ENCODE results near the gene SERPINB13.

GRCh38 chr18:63551769-63552168 is 35.4 kb upstream of the SERPINB13 start:
- TF ChIP-seq CTCF (optimal IDR thresholded peaks at IDR 0.05 in 1 of 3, IDR thresholded peaks at IDR 0.05 in 1 of 3, conservative IDR thresholded peaks at IDR 0.05 in 1 of 3; ENCODE audit: extremely low read depth in 1 of 3, insufficient read depth in 2 of 3, low read length in 3 of 3) (no peak), EZH2 (IDR thresholded peaks at IDR 0.05; ENCODE audit: low read length) (no peak)

Measured in keratinocyte (primary cell).